H1 (cell line): Measurements from ENCODE around the gene HELZ2.

Experiments
- CHD1 ChIP-seq: IDR thresholded peaks from 2 replicates; pipeline ENCODE4 v1.6.1; 2012; ENCODE audit warnings: low read depth, low read length, improper control_type of control experiment
- CTCF ChIP-seq, 3 experiments: IDR thresholded peaks; 1 replicate in 2 of 3; 2 replicates in 1 of 3; pipeline versions ENCODE4 v1.5.1 to v1.6.1; 2011; ENCODE audit warnings: low read length in 3 of 3, mild to moderate bottlenecking in 3 of 3, inconsistent platforms in 2 of 3, low read depth in 1 of 3, moderate library complexity in 1 of 3; ENCODE audit not compliant: insufficient read depth in 1 of 3; ENCODE audit errors: control extremely low read depth in 1 of 3
- GABPA ChIP-seq: IDR thresholded peaks from 2 replicates; pipeline ENCODE4 v1.6.1; 2011; ENCODE audit warnings: mild to moderate bottlenecking, low read length, moderate library complexity, borderline replicate concordance; ENCODE audit not compliant: insufficient read depth
- KDM4A ChIP-seq: IDR thresholded peaks from one replicate; pipeline ENCODE4 v1.7.1; 2012; ENCODE audit warnings: low read depth, mild to moderate bottlenecking, moderate library complexity, low read length, inconsistent platforms; ENCODE audit not compliant: severe bottlenecking
- MAX ChIP-seq: IDR thresholded peaks from 2 replicates; pipeline ENCODE4 v1.6.1; 2012; ENCODE audit warnings: inconsistent platforms
- POLR2A ChIP-seq, 2 experiments: IDR thresholded peaks; 1 replicate in 1 of 2; 2 replicates in 1 of 2; pipeline ENCODE4 v1.6.1; 2011; ENCODE audit warnings: low read depth in 2 of 2, low read length in 2 of 2, mild to moderate bottlenecking in 2 of 2; ENCODE audit errors: control extremely low read depth in 1 of 2
- TCF12 ChIP-seq: IDR thresholded peaks from 2 replicates; pipeline ENCODE4 v1.6.1; 2011; ENCODE audit warnings: low read depth, mild to moderate bottlenecking, low read length
- USF2 ChIP-seq: IDR thresholded peaks from 2 replicates; pipeline ENCODE4 v1.6.1; 2011; ENCODE audit warnings: low read length, improper control_type of control experiment

- TF ChIP-seq USF2 = no peak
- TF ChIP-seq POLR2A (IDR thresholded peaks at IDR 0.05; ENCODE audit: control extremely low read depth in 1 of 2, low read depth in 2 of 2, low read length in 2 of 2) = no peak
- no peak for TF ChIP-seq MAX
- TF ChIP-seq KDM4A = no peak
- TF ChIP-seq TCF12 = no peak
- TF ChIP-seq CHD1 = no peak
- no peak for TF ChIP-seq CTCF (IDR thresholded peaks at IDR 0.05; ENCODE audit: control extremely low read depth in 1 of 3, insufficient read depth in 1 of 3, low read depth in 1 of 3, low read length in 3 of 3)
- no peak for TF ChIP-seq GABPA
Observed at GRCh38 chr20:63612276-63612931, 38.4 kb upstream of the HELZ2 start.
